ENCODE results near the gene TRAP1. TPM values are rescaled to one million over a fixed set of nuclear protein-coding genes. Genes with fewer than 3 reads are reported as not detected.

TRAP1 gene
- polyA plus RNA-seq, 1 donor from 2014 or later = 73.0 TPM

GRCh38 chr16:3728424-3729160, 11.3 kb upstream of the TRAP1 start:
- Histone ChIP-seq H3K9ac (ENCODE audit: low read length) (no peak overlapping the region), H3K4me2 (ENCODE audit: low read length) (no peak overlapping the region), H3K9me3 (ENCODE audit: low read length) (no peaks in the 10 kb centered on the region), H3K9me2 (ENCODE audit: insufficient read depth, low read length) (no peaks in the 10 kb centered on the region), H3K79me2 (replicated peaks; ENCODE audit: insufficient read depth, low read length) (no peaks in the 10 kb centered on the region), H3K36me3 (ENCODE audit: insufficient read depth, low read length) (no peaks in the 10 kb centered on the region), H3K27me3 (ENCODE audit: insufficient read depth, low read depth, low read length) (no peaks in the 10 kb centered on the region), H3F3A (ENCODE audit: insufficient read depth, low read length, poor library complexity, severe bottlenecking) (no peaks in the 10 kb centered on the region), H3K27ac (ENCODE audit: low read length) (no peak overlapping the region), H2AFZ (ENCODE audit: low read depth, low read length) (no peak overlapping the region), H4K20me1 (ENCODE audit: insufficient read depth) (no peaks in the 10 kb centered on the region), H3K4me3 (ENCODE audit: low read length) (no peak overlapping the region)
- no peak for TF ChIP-seq CTCF (IDR thresholded peaks at IDR 0.05; ENCODE audit: poor library complexity, severe bottlenecking)
- no peak for TF ChIP-seq POLR2AphosphoS5 (IDR thresholded peaks at IDR 0.05)
- TF ChIP-seq MXI1 (conservative IDR thresholded peaks at IDR 0.05; ENCODE audit: poor library complexity, severe bottlenecking) = no peak
- no peak for TF ChIP-seq REST (IDR thresholded peaks at IDR 0.05; ENCODE audit: borderline replicate concordance)

GRCh38 chr16:3727806-3728381, 10.6 kb upstream of the TRAP1 start:
- Histone ChIP-seq H3K27ac (ENCODE audit: low read length) (no peak overlapping the region), H4K20me1 (ENCODE audit: insufficient read depth) (no peaks in the 10 kb centered on the region), H3K9ac (ENCODE audit: low read length) (no peak overlapping the region), H3F3A (ENCODE audit: insufficient read depth, low read length, poor library complexity, severe bottlenecking) (no peaks in the 10 kb centered on the region), H3K27me3 (ENCODE audit: insufficient read depth, low read depth, low read length) (no peaks in the 10 kb centered on the region), H3K4me3 (ENCODE audit: low read length) (no peak overlapping the region), H3K9me3 (ENCODE audit: low read length) (no peaks in the 10 kb centered on the region), H2AFZ (ENCODE audit: low read depth, low read length) (no peak overlapping the region), H3K36me3 (ENCODE audit: insufficient read depth, low read length) (no peaks in the 10 kb centered on the region), H3K79me2 (replicated peaks; ENCODE audit: insufficient read depth, low read length) (no peaks in the 10 kb centered on the region), H3K4me2 (ENCODE audit: low read length) (no peak overlapping the region), H3K9me2 (ENCODE audit: insufficient read depth, low read length) (no peaks in the 10 kb centered on the region)
- TF ChIP-seq RAD21 (conservative IDR thresholded peaks at IDR 0.05) (no peak), EZH2 (IDR thresholded peaks at IDR 0.05; ENCODE audit: borderline replicate concordance, insufficient read depth, low read length, poor library complexity, severe bottlenecking) (no peak), POLR2AphosphoS5 (IDR thresholded peaks at IDR 0.05) (no peak), REST (IDR thresholded peaks at IDR 0.05; ENCODE audit: borderline replicate concordance) (no peak), SMC3 (conservative IDR thresholded peaks at IDR 0.05; ENCODE audit: poor library complexity) (no peak), EP300 (conservative IDR thresholded peaks at IDR 0.05; ENCODE audit: poor library complexity, severe bottlenecking) (no peak), MXI1 (conservative IDR thresholded peaks at IDR 0.05; ENCODE audit: poor library complexity, severe bottlenecking) (no peak), CTCF (IDR thresholded peaks at IDR 0.05; ENCODE audit: poor library complexity, severe bottlenecking) (no peak), TAF1 (IDR thresholded peaks at IDR 0.05; ENCODE audit: low read depth) (no peak)
